ENCODE data around the gene FAM53B.

The FAM53B gene

DNA sequence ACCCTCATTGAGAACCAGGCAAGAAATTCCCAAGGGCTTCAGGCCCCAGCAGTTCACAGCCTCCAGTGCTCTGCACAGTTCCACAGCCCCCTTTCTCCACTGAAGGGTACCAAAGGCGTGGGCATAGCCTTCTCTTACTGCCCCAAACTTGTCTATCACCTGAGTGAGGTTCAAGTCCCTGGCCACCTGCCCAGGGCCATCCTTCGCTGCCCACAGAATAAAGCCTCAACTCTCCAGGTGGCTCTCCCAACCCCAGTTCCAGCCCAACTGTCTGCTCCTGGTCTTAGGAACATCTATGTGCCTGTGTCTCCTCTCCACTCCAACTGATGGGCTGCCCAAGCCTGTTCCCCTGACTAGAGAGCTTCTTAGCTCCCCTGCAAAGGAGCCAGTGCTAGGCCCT lies 79.1 kb downstream of the FAM53B start:
- Histone ChIP-seq H3K4me1 (ENCODE audit: control insufficient read depth, insufficient read depth, low read length) (peaks cover 11% of the 10 kb centered on the region; the same call in 1 of the 2 replicates), H3K9me3 (ENCODE audit: control insufficient read depth, insufficient read depth, low read depth, low read length) (no peaks in the 10 kb centered on the region), H3K4me3 (ENCODE audit: low read depth, low read length) (no peak overlapping the region), H3K9ac (ENCODE audit: low read length) (no peak overlapping the region), H3K27me3 (ENCODE audit: control insufficient read depth, insufficient read depth, low read length) (no peaks in the 10 kb centered on the region), H3K27ac (ENCODE audit: low read depth, low read length) (no peak overlapping the region), H3K36me3 (ENCODE audit: control insufficient read depth, insufficient read depth, low read length) (peaks cover 7% of the 10 kb centered on the region; the same call in 1 of the 2 replicates)

DNA sequence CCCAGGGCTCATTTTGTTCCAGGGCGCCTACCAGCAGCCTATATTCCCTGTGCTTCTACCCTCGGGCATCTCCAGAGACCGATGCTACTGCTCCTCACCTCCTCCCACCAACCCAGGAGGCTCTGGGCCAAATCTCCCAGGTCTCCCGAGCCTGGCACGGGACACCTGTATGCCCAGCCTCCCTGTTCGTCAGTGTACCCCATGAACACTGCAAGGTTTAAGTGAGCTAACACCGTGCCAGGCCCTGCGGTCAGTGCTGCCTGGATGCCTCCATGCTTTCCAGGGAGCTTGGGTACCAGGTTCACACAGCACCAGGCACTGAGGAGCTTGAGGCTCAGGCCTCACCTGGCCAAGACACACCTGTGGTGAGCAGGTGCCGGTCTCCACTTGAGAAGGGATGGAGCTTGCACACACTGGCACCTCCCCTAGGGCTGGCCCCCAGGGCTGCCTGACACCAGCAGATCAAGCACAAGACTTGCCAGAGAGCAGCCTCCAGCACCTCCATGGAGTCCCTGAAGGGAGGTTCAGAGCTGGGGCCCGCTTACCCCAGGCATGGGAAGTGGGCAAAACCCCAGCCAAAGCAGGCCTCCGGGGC lies 80.3 kb downstream of the FAM53B start:
- Histone ChIP-seq H3K4me3 (ENCODE audit: low read depth, low read length) (no peak overlapping the region), H3K27me3 (ENCODE audit: control insufficient read depth, insufficient read depth, low read length) (no peaks in the 10 kb centered on the region), H3K9ac (ENCODE audit: low read length) (no peak overlapping the region), H3K9me3 (ENCODE audit: control insufficient read depth, insufficient read depth, low read depth, low read length) (no peaks in the 10 kb centered on the region), H3K4me1 (ENCODE audit: control insufficient read depth, insufficient read depth, low read length) (peaks cover 11% of the 10 kb centered on the region; the same call in 1 of the 2 replicates), H3K27ac (ENCODE audit: low read depth, low read length) (no peak overlapping the region), H3K36me3 (ENCODE audit: control insufficient read depth, insufficient read depth, low read length) (peaks cover 7% of the 10 kb centered on the region; the same call in 1 of the 2 replicates)

DNA sequence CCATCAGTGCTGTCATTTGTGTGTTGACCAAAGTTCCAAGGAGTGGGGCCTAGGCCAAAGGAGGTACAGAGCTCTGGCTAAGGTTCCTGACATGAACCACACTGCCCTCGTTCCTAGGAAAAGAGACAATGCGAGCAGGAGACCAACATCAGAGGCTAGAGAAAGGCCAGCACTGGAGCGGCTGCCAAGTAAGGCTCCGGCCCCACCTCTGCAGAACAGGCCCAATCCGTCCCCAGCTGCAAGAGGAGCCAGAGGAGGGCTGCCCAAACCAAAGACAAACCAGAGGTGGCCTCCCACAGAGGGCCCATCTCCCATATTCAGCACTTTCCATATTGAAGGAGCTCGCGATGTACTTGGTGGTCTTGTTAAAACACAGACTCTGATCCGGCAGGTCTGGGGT lies 81.0 kb downstream of the FAM53B start:
- H3K9me3 ChIP-seq (ENCODE audit: control insufficient read depth, insufficient read depth, low read depth, low read length): no peaks in the 10 kb centered on the region
- H3K27me3 ChIP-seq (ENCODE audit: control insufficient read depth, insufficient read depth, low read length): no peaks in the 10 kb centered on the region
- H3K9ac ChIP-seq (ENCODE audit: low read length): no peak overlapping the region
- H3K27ac ChIP-seq (ENCODE audit: low read depth, low read length): no peak overlapping the region
- peaks cover 6% of the 10 kb centered on the region; the same call in 1 of the 2 replicates for H3K4me1 ChIP-seq (ENCODE audit: control insufficient read depth, insufficient read depth, low read length)
- no peak overlapping the region for H3K4me3 ChIP-seq (ENCODE audit: low read depth, low read length)
- H3K36me3 ChIP-seq (ENCODE audit: control insufficient read depth, insufficient read depth, low read length): peaks cover 7% of the 10 kb centered on the region; the same call in 1 of the 2 replicates

DNA sequence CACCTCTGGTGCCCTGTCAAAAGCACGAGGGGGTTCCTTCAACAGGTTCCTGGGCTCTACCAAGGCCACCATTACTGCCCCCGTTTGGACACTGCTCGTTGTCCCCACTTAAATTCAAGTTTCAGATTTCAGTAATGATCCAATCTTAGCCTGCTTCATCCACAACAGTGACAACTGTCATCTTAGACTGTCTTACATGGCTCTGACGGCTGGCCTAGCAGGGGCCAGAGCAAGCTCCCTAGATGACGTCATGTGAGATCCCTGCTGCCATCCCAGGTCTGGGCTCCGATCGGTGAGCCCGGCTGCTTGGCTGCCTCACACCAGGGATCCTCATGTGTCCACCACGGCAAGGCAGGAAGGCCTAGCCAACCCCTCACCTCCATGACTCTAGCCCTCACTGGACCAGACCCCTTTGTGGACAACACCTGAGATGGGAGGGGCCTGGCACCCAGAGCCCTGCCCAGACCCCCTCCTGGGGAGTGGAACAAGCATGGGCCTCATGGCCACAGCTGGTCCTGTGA lies 82.5 kb downstream of the FAM53B start:
- H3K4me3 ChIP-seq (ENCODE audit: low read depth, low read length): no peak overlapping the region
- H3K27ac ChIP-seq (ENCODE audit: low read depth, low read length): no peak overlapping the region
- peaks cover 7% of the 10 kb centered on the region; the same call in 1 of the 2 replicates for H3K36me3 ChIP-seq (ENCODE audit: control insufficient read depth, insufficient read depth, low read length)
- H3K27me3 ChIP-seq (ENCODE audit: control insufficient read depth, insufficient read depth, low read length): no peaks in the 10 kb centered on the region
- H3K9ac ChIP-seq (ENCODE audit: low read length): no peak overlapping the region
- no peaks in the 10 kb centered on the region for H3K9me3 ChIP-seq (ENCODE audit: control insufficient read depth, insufficient read depth, low read depth, low read length)
- H3K4me1 ChIP-seq (ENCODE audit: control insufficient read depth, insufficient read depth, low read length): no peaks in the 10 kb centered on the region; the same call in 1 of the 2 replicates

DNA sequence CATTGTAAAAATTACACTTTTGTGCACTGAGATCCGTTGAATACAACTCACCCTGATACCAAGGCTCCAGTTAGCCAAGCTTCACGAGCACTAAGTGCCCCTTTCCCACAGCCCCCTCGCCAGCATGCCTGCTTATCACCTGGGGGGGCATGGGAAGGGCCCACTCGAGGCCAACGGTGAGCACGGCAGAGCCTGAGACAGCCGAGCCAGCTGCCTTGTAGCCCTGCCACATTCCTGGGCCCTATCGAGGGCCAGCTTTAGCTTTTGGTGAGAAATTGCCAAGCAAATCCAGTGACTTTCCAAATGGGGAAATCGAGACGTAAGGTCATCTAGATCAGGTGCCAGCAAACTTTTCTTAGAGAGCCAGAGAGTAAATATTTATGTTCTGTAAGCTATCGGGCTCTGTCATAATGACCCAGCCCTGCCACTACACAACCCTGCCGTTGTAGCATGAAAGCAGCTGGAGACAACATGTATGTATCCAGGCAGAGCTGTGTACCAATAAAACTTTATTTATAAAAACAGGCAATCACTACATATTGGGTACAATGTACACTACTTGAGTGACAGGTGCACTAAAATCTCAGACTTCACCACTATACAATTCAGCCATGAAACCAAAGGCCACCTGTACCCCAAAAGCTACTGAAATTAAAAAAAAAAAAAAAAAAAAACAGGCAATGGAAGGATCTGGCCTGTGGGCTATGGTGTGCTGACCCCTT lies 83.6 kb downstream of the FAM53B start:
- Histone ChIP-seq H3K36me3 (ENCODE audit: control insufficient read depth, insufficient read depth, low read length) (peaks cover 7% of the 10 kb centered on the region; the same call in 1 of the 2 replicates), H3K4me3 (ENCODE audit: low read depth, low read length) (no peak overlapping the region), H3K9me3 (ENCODE audit: control insufficient read depth, insufficient read depth, low read depth, low read length) (no peaks in the 10 kb centered on the region), H3K4me1 (ENCODE audit: control insufficient read depth, insufficient read depth, low read length) (peaks cover 4% of the 10 kb centered on the region; the same call in 1 of the 2 replicates), H3K9ac (ENCODE audit: low read length) (no peak overlapping the region), H3K27ac (ENCODE audit: low read depth, low read length) (no peak overlapping the region), H3K27me3 (ENCODE audit: control insufficient read depth, insufficient read depth, low read length) (no peaks in the 10 kb centered on the region)

DNA sequence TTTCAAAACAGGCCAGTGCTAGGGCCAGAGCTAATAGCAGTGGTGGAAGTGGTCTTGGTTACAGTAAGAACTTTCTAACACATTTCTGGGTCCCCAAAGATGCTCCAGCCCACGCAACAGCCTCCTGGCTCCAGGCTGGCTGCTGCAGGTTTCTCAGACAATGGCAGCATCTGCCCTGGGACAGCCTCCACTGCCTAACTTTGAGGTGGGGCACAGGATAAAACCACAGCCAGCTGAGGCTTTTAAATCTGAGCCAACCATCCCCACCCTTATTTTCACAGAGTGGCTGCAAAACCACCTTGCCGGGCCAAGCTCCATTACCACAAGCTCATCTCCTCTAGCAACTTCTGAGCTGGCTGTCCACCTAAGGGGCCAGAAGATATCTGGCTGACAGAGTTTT lies 84.8 kb downstream of the FAM53B start:
- Histone ChIP-seq H3K4me3 (ENCODE audit: low read depth, low read length) (no peak overlapping the region), H3K9me3 (ENCODE audit: control insufficient read depth, insufficient read depth, low read depth, low read length) (no peaks in the 10 kb centered on the region), H3K27me3 (ENCODE audit: control insufficient read depth, insufficient read depth, low read length) (no peaks in the 10 kb centered on the region), H3K27ac (ENCODE audit: low read depth, low read length) (no peak overlapping the region), H3K9ac (ENCODE audit: low read length) (no peak overlapping the region), H3K4me1 (ENCODE audit: control insufficient read depth, insufficient read depth, low read length) (peaks cover 15% of the 10 kb centered on the region; the same call in 1 of the 2 replicates), H3K36me3 (ENCODE audit: control insufficient read depth, insufficient read depth, low read length) (peaks cover 7% of the 10 kb centered on the region; the same call in 1 of the 2 replicates)

DNA sequence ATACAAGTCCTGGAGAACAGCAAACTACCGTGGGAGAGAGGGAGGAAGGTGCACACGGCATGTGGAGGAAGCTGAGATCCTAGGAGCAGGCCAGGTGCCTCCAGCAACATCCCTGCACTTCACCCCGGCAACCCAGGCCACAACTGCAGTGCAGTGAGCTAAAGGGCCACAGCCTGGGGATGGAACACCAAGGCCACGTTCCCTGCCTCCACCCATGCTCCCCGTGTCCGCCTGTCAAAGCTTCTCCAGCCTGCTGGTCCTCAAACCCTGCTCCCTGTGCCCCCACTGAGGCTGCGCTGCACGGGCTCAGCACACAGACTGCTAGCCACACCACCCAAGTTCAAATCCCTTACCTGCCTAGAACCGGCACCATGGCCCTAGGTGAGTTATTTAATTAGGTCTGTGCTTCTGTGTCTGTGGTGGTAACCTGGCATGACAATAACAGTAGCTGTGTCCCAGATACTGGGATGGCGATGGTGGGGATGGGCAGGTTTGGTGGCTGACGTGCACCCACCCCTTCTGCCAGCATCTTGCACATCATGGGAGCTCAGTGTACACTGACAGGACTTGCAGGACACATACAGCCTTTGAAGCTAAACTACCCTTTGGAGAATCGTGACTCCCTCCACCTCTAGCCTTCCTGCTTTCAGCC lies 85.5 kb downstream of the FAM53B start:
- Histone ChIP-seq H3K9ac (ENCODE audit: low read length) (no peak overlapping the region), H3K36me3 (ENCODE audit: control insufficient read depth, insufficient read depth, low read length) (peaks cover 7% of the 10 kb centered on the region; the same call in 1 of the 2 replicates), H3K27ac (ENCODE audit: low read depth, low read length) (no peak overlapping the region), H3K4me1 (ENCODE audit: control insufficient read depth, insufficient read depth, low read length) (peaks cover 20% of the 10 kb centered on the region; the same call in 1 of the 2 replicates), H3K4me3 (ENCODE audit: low read depth, low read length) (no peak overlapping the region), H3K27me3 (ENCODE audit: control insufficient read depth, insufficient read depth, low read length) (no peaks in the 10 kb centered on the region), H3K9me3 (ENCODE audit: control insufficient read depth, insufficient read depth, low read depth, low read length) (no peaks in the 10 kb centered on the region)

DNA sequence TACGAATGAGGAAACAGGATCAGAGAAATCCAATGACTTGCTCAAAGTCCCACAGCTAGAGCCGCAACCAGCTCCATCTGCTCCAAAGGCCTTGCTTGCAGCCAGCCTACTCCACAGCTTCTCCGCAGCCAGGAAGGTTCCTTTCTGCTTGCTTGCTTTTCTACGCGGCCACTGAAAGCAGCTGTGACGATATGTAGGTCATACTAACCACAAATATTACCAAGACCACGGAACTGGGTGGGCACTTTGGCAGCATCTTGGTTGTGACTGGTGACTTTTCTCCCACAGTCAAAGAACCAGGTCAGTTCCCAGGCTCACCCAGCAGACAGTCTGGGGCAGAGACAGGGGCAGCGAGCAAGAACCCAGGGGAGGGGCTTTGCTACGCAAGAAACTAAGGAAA lies 86.4 kb downstream of the FAM53B start:
- H3K4me3 ChIP-seq (ENCODE audit: low read depth, low read length): no peak overlapping the region
- H3K27me3 ChIP-seq (ENCODE audit: control insufficient read depth, insufficient read depth, low read length): no peaks in the 10 kb centered on the region
- no peaks in the 10 kb centered on the region for H3K9me3 ChIP-seq (ENCODE audit: control insufficient read depth, insufficient read depth, low read depth, low read length)
- 0 out of 2 replicates have a peak, but pooled peaks cover under 1% of the 10 kb centered on the region for H3K36me3 ChIP-seq (ENCODE audit: control insufficient read depth, insufficient read depth, low read length)
- peaks cover 20% of the 10 kb centered on the region; the same call in 1 of the 2 replicates for H3K4me1 ChIP-seq (ENCODE audit: control insufficient read depth, insufficient read depth, low read length)
- no peak overlapping the region for H3K27ac ChIP-seq (ENCODE audit: low read depth, low read length)
- H3K9ac ChIP-seq (ENCODE audit: low read length): no peak overlapping the region

DNA sequence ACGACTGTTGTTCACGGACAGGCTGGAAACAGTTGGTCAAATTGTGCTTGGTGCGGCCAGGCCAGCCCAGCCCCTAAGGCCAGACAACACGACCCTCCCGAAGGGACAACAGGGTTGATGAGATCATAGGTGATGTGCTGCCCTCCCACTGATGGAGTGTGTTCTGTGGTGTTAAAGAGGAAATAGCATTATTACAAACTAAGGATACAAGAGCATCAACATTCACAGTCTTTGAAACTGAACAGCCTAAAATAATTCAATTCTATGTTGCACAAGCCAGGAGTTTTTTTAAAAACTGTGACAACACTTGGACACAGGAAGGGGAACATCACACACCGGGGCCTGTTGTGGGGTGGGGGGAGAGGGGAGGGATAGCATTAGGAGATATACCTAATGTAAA lies 87.6 kb downstream of the FAM53B start:
- H3K4me3 ChIP-seq (ENCODE audit: low read depth, low read length): no peak overlapping the region
- peaks cover 22% of the 10 kb centered on the region for H3K4me1 ChIP-seq (ENCODE audit: control insufficient read depth, insufficient read depth, low read length)
- no peaks in the 10 kb centered on the region for H3K36me3 ChIP-seq (ENCODE audit: control insufficient read depth, insufficient read depth, low read length)
- no peak overlapping the region for H3K27ac ChIP-seq (ENCODE audit: low read depth, low read length)
- no peaks in the 10 kb centered on the region for H3K27me3 ChIP-seq (ENCODE audit: control insufficient read depth, insufficient read depth, low read length)
- no peak overlapping the region for H3K9ac ChIP-seq (ENCODE audit: low read length)
- no peaks in the 10 kb centered on the region for H3K9me3 ChIP-seq (ENCODE audit: control insufficient read depth, insufficient read depth, low read depth, low read length)

DNA sequence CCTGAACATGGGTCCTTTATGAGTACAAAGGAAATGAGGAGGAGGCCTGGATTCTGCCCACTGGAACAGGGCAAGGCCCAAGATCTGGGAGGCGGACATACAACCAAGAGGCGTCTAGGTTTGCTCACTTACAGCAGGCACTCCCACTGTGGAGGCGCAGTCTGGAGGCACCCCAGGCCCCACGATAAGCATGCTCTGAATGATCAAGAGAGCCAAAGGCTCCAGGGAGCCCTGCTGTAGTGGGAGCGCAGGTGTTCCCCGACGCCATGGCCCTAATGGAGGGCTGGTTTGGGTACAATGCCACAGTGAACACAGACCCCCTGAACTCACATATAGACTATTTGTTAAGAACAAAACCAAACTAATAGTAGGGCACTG lies 88.1 kb downstream of the FAM53B start:
- no peaks in the 10 kb centered on the region for H3K9me3 ChIP-seq (ENCODE audit: control insufficient read depth, insufficient read depth, low read depth, low read length)
- no peak overlapping the region for H3K4me3 ChIP-seq (ENCODE audit: low read depth, low read length)
- no peak overlapping the region for H3K9ac ChIP-seq (ENCODE audit: low read length)
- no peak overlapping the region for H3K27ac ChIP-seq (ENCODE audit: low read depth, low read length)
- peaks cover 27% of the 10 kb centered on the region for H3K4me1 ChIP-seq (ENCODE audit: control insufficient read depth, insufficient read depth, low read length)
- H3K27me3 ChIP-seq (ENCODE audit: control insufficient read depth, insufficient read depth, low read length): no peaks in the 10 kb centered on the region
- H3K36me3 ChIP-seq (ENCODE audit: control insufficient read depth, insufficient read depth, low read length): no peaks in the 10 kb centered on the region

Data from HUES6 (cell line).